Measurements from ENCODE around the gene HDLBP. TPM values are rescaled to one million over a fixed set of nuclear protein-coding genes. Genes with fewer than 3 reads are reported as not detected.

Gene HDLBP
- total and polyA plus RNA-seq, 2 experiments from 2014 or later, result 230 to 306 TPM

- TF ChIP-seq ZNF462 (CRISPR knock-in tag; IDR thresholded peaks at IDR 0.05) (no peak), CTCF (conservative IDR thresholded peaks at IDR 0.05; ENCODE audit: low read depth in 2 of 2) (no peak)
Observed at GRCh38 chr2:241193271-241193670, 122.2 kb downstream of the HDLBP start (continued).

DNA sequence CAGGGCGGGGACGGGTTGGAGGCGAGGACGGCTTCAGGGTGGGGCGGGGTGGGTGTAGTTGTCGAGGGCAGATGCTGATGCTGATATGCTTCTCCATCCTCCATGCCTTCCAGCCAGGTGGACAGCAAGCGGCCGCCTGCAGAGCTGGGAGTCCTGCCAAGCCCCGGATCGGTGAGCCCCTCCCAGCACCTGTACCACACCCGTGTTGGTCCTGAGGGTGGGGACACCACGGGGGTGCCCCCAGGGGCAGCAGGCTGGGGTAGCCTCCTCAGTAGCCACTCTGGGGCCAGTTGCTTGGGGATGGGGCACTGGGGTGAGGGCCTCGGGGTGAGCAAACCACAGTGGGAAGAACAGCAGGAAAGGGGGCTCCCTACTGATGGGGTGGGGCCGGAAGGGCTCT is 124.4 kb downstream of the HDLBP start:
- no peaks in the 10 kb centered on the region for H3K79me2 ChIP-seq (replicated peaks; ENCODE audit: insufficient read depth)
- TF ChIP-seq CREB1 (CRISPR knock-in tag; IDR thresholded peaks at IDR 0.05; ENCODE audit: low read depth) (no peak), JUNB (IDR thresholded peaks at IDR 0.05; ENCODE audit: unreplicated experiment) (no peak), STAT1 (IDR thresholded peaks at IDR 0.05; ENCODE audit: unreplicated experiment) (no peak), ZNF462 (CRISPR knock-in tag; IDR thresholded peaks at IDR 0.05) (no peak), EZH2phosphoT487 (IDR thresholded peaks at IDR 0.05; ENCODE audit: unreplicated experiment) (no peak)
- TF ChIP-seq, protein P1, sequence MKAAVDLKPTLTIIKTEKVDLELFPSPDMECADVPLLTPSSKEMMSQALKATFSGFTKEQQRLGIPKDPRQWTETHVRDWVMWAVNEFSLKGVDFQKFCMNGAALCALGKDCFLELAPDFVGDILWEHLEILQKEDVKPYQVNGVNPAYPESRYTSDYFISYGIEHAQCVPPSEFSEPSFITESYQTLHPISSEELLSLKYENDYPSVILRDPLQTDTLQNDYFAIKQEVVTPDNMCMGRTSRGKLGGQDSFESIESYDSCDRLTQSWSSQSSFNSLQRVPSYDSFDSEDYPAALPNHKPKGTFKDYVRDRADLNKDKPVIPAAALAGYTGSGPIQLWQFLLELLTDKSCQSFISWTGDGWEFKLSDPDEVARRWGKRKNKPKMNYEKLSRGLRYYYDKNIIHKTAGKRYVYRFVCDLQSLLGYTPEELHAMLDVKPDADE (IDR thresholded peaks at IDR 0.05), result no peak

More for the DNA sequence above, 124.4 kb downstream of the HDLBP start:
- Mint-ChIP-seq H3K9me3 (no peaks in the 10 kb centered on the region), H3K4me1 (peaks cover 3% of the 10 kb centered on the region), H3K4me3 (no peak overlapping the region), H3K27ac (no peak overlapping the region), H3K36me3 (ENCODE audit: low read depth) (no peaks in the 10 kb centered on the region), H3K27me3 (ENCODE audit: insufficient read depth, low read depth, poor library complexity) (peaks cover 7% of the 10 kb centered on the region)
- no peaks in the 10 kb centered on the region for H3K4me1 ChIP-seq (ENCODE audit: insufficient read depth)
- DNase-seq (ENCODE audit: low spot score), result no peak
- no peaks in the 10 kb centered on the region for H3K9me2 ChIP-seq (ENCODE audit: insufficient read depth)
- no peaks in the 10 kb centered on the region for H3K36me3 ChIP-seq (ENCODE audit: insufficient read depth)
- no peak overlapping the region for H3K4me3 ChIP-seq
- no peaks in the 10 kb centered on the region for H3K27me3 ChIP-seq (ENCODE audit: insufficient read depth)
- H4K20me1 ChIP-seq (replicated peaks; ENCODE audit: insufficient read depth), result no peaks in the 10 kb centered on the region
- H3F3A ChIP-seq (replicated peaks; ENCODE audit: low read depth), result no peaks in the 10 kb centered on the region
- no peak for ATAC-seq
- H2AFZ ChIP-seq, result no peak overlapping the region
- H3K27ac ChIP-seq (ENCODE audit: low read depth), result no peak overlapping the region
- H3K4me2 ChIP-seq, result no peak overlapping the region
